GM23248 (cell line): ENCODE data around the gene TTC21B. TPM values are rescaled to one million over a fixed set of nuclear protein-coding genes. Genes with fewer than 3 reads are reported as not detected.
A peak's percentile ranks its signal among the peaks of the same experiment; 100 is the strongest.

Source experiments
- DNase-seq: peaks from one replicate; pipeline ENCODE4 v3.0.0-alpha.2; 2015
- H2AFZ ChIP-seq: fragments of 200-600 bp; sonication (generic); 2 replicates; pipeline ENCODE4 v1.6.1; 2016; ENCODE audit warnings: antibody characterized with exemption
- H3F3A ChIP-seq: fragments of 200-600 bp; sonication (generic); 2 replicates; pipeline ENCODE4 v1.6.1; 2016; ENCODE audit warnings: mild to moderate bottlenecking, antibody characterized with exemption, mixed run types; ENCODE audit not compliant: insufficient read depth
- H3K27ac ChIP-seq: fragments of 200-600 bp; sonication (generic); 2 replicates; pipeline ENCODE4 v1.5.1; 2016; ENCODE audit warnings: mild to moderate bottlenecking
- H3K27me3 ChIP-seq: fragments of 200-600 bp; sonication (generic); replicated peaks from 2 replicates; pipeline ENCODE4 v1.6.1; 2016; ENCODE audit warnings: mild to moderate bottlenecking; ENCODE audit not compliant: insufficient read depth
- H3K36me3 ChIP-seq: fragments of 200-600 bp; sonication (generic); 2 replicates; pipeline ENCODE4 v1.6.1; 2016; ENCODE audit warnings: low read depth, mild to moderate bottlenecking
- H3K4me1 ChIP-seq: fragments of 200-600 bp; sonication (generic); 2 replicates; pipeline ENCODE4 v1.6.1; 2016; ENCODE audit warnings: mild to moderate bottlenecking; ENCODE audit not compliant: insufficient read depth
- H3K4me2 ChIP-seq: fragments of 200-600 bp; sonication (generic); one replicate; pipeline ENCODE4 v1.6.1; 2016; ENCODE audit warnings: mild to moderate bottlenecking; ENCODE audit not compliant: unreplicated experiment
- H3K4me3 ChIP-seq: fragments of 200-600 bp; sonication (generic); 2 replicates; pipeline ENCODE4 v1.5.1; 2016; ENCODE audit warnings: mild to moderate bottlenecking
- H3K79me2 ChIP-seq: fragments of 200-600 bp; sonication (generic); 2 replicates; pipeline ENCODE4 v1.6.1; 2016; ENCODE audit warnings: mild to moderate bottlenecking; ENCODE audit not compliant: insufficient read depth
- H3K9ac ChIP-seq: fragments of 200-600 bp; sonication (generic); 2 replicates; pipeline ENCODE4 v1.6.1; 2016; ENCODE audit warnings: mild to moderate bottlenecking
- H3K9me2 ChIP-seq: fragments of 200-600 bp; sonication (generic); 2 replicates; pipeline ENCODE4 v1.6.1; 2016; ENCODE audit warnings: mixed run types, mild to moderate bottlenecking, moderate library complexity; ENCODE audit not compliant: insufficient read depth
- H3K9me3 ChIP-seq: fragments of 200-600 bp; sonication (generic); one replicate; pipeline ENCODE4 v1.6.1; 2017; ENCODE audit warnings: low read depth
- H4K20me1 ChIP-seq: fragments of 200-600 bp; sonication (generic); 2 replicates; pipeline ENCODE4 v1.6.0; 2016; ENCODE audit not compliant: insufficient read depth
- EZH2 ChIP-seq: fragments of 200-600 bp; sonication (generic); IDR thresholded peaks from 2 replicates; pipeline ENCODE4 v1.6.1; 2018; ENCODE audit warnings: antibody characterized with exemption, mild to moderate bottlenecking; ENCODE audit not compliant: insufficient read depth, poor library complexity, severe bottlenecking
- EZH2phosphoT487 ChIP-seq: fragments of 200-600 bp; sonication (generic); IDR thresholded peaks from 2 replicates; pipeline ENCODE4 v1.6.1; 2018; ENCODE audit warnings: antibody characterized with exemption, moderate library complexity, mild to moderate bottlenecking, low read depth; ENCODE audit not compliant: insufficient read depth
- WGBS, 2 experiments: methylation state at CpG; one replicate each; pipeline ENCODE4 v1.1.6; 2015 to 2017; ENCODE audit warnings: low lambda C conversion rate in 2 of 2, low coverage in 1 of 2; ENCODE audit errors: missing lambda C conversion rate in 2 of 2; 5-methylcytosine and 5-hydroxymethylcytosine counted together
- in situ Hi-C: fragments of 300-500 bp; cut with MboI; formaldehyde crosslinking; loops from 2 replicates; pipeline ENCODE4 v1.15.0; 2020
- polyA plus RNA-seq: library from polyadenylated mRNA; unstranded; fragments of >200 nt; fragmentation: Nextera tagmentation; extraction: Ambion mirVana; gene quantifications from 2 replicates; pipeline ENCODE4 v1.2.1, GENCODE V29; 2016
- total RNA-seq: library from RNA; depleted of rRNA; stranded (reverse); fragments of >200 nt; shearing (Covaris generic); gene quantifications from 2 replicates; pipeline ENCODE4 v1.2.3, GENCODE V29; 2014

The TTC21B gene
- total and polyA plus RNA-seq, 2 experiments from 2014 or later: 6.6 to 15.3 TPM

DNA sequence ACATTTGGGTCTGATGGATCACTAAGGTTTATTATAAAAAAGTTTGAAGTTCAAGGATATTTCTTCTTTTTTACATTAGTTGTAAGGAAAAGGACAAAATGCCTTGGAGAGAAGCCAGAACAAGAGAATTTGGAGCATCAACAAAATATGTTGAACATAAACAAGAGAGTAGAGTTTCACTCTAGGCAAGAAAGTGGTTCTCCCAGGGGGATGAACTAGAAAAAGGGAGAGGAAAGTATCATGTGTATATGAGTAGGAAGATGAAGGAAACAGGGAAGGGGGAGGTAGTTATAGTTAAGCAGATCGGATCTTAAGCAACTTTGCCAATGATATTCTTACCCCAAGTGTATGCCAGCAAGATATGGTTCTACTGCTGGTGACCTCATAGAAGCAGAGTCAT lies 95.7 kb downstream of the TTC21B start:
- TF ChIP-seq EZH2phosphoT487 (no peak), EZH2 (no peak)
- 89 to 91% methylated on average over 1 of the region's 1 CpG for WGBS, 2 experiments
- Histone ChIP-seq H3K79me2 (no peaks in the 10 kb centered on the region), H3F3A (no peaks in the 10 kb centered on the region), H3K36me3 (no peaks in the 10 kb centered on the region), H4K20me1 (no peaks in the 10 kb centered on the region), H3K4me2 (no peak overlapping the region), H3K27me3 (no peaks in the 10 kb centered on the region), H3K4me3 (no peak overlapping the region), H3K4me1 (peaks cover 4% of the 10 kb centered on the region; the same call in 1 of the 2 replicates), H2AFZ (no peak overlapping the region), H3K9me3 (no peaks in the 10 kb centered on the region), H3K9ac (no peak overlapping the region), H3K27ac (no peak overlapping the region), H3K9me2 (no peaks in the 10 kb centered on the region)
- in situ Hi-C loops: no loop called here
- DNase-seq: no peak

DNA sequence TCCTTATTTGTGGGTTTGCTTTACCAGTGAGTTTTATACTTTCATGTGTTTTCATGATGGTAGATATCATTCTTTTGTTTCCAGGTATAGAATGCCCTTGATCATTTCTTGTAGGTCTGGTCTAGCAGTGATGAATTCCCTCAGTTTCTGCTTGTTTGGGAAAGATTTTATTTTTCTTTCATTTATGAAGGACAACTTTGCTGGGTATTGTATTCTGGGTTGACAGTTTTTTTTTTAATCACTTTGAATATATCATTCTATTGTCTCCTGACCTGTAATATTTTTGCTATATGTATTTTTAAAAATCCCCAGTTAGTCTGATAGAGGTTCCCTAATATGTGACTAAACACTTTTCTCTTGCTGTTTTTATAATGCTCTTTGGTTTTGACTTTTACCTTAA lies 101.2 kb downstream of the TTC21B start:
- in situ Hi-C loops: no loop called here

DNA sequence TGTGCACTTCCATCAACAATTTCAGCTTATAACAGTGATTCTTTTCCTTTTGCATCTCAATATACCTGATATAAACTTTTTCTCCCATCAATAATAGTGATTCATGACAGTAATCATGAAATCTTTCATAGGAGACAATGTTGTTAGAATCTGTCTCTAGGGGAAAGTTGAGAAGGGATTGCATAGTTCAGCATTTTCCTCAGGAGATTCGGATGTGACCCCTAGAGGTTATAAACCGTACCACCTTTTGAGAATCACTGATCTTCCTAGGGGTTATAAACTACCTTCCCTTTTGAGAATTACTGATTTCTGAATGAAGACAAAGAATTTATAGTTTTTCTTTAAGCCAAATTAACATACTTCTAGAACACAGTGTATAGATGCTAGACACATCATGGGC lies 106.6 kb downstream of the TTC21B start:
- Histone ChIP-seq H3K4me3 (no peak overlapping the region), H3K79me2 (no peaks in the 10 kb centered on the region), H2AFZ (peak overlapping the region; percentile 18; the same call in 1 of the 2 replicates), H3K27ac (no peak overlapping the region), H4K20me1 (no peaks in the 10 kb centered on the region), H3K36me3 (no peaks in the 10 kb centered on the region), H3K4me1 (no peaks in the 10 kb centered on the region; the same call in 1 of the 2 replicates), H3K4me2 (no peak overlapping the region), H3F3A (0 out of 2 replicates have a peak, but pooled peaks cover 10% of the 10 kb centered on the region), H3K9me2 (no peaks in the 10 kb centered on the region), H3K27me3 (no peaks in the 10 kb centered on the region), H3K9me3 (no peaks in the 10 kb centered on the region), H3K9ac (no peak overlapping the region)
- in situ Hi-C loops: no loop called here
- DNase-seq: no peak
- TF ChIP-seq EZH2phosphoT487 (no peak), EZH2 (no peak)
- WGBS, 2 experiments: 35 to 39% methylated on average over 2 of the region's 2 CpGs

More for the DNA sequence above, 101.2 kb downstream of the TTC21B start:
- no peaks in the 10 kb centered on the region for H3F3A ChIP-seq
- no peaks in the 10 kb centered on the region for H3K9me2 ChIP-seq
- DNase-seq: no peak
- H4K20me1 ChIP-seq: no peaks in the 10 kb centered on the region
- no peaks in the 10 kb centered on the region for H3K9me3 ChIP-seq
- H3K9ac ChIP-seq: no peak overlapping the region
- no peak for TF ChIP-seq EZH2phosphoT487
- TF ChIP-seq EZH2: no peak
- H3K4me3 ChIP-seq: no peak overlapping the region
- H3K36me3 ChIP-seq: no peaks in the 10 kb centered on the region
- no peaks in the 10 kb centered on the region for H3K27me3 ChIP-seq
- H3K79me2 ChIP-seq: no peaks in the 10 kb centered on the region
- no peak overlapping the region for H3K27ac ChIP-seq
- H3K4me1 ChIP-seq: no peaks in the 10 kb centered on the region; the same call in 1 of the 2 replicates
- no peak overlapping the region for H3K4me2 ChIP-seq
- H2AFZ ChIP-seq: no peak overlapping the region

DNA sequence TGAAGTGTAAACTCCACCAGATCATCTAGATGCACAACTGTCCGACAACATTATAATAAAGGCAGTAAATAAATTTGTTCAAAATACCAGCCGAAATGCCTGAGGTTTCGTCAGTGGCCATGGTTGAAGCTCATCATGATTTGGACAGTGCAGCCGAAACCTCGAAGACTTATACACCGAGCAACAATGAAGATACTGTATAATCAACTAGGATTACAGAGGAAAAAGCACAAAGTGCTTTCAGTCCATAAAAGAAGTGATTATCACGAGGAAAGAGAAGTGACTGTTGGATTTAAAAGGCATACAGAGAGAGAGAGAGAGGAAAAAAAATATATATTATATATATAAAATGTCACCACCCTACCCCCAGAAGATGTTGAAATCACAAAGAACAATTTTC lies 107.5 kb downstream of the TTC21B start:
- TF ChIP-seq EZH2: no peak
- TF ChIP-seq EZH2phosphoT487: no peak
- Histone ChIP-seq H2AFZ (no peak overlapping the region; the same call in 1 of the 2 replicates), H3K9me2 (no peaks in the 10 kb centered on the region), H3K9me3 (no peaks in the 10 kb centered on the region), H3K27ac (no peak overlapping the region), H4K20me1 (no peaks in the 10 kb centered on the region), H3K79me2 (no peaks in the 10 kb centered on the region), H3K4me1 (no peaks in the 10 kb centered on the region; the same call in 1 of the 2 replicates), H3K4me2 (no peak overlapping the region), H3K4me3 (no peak overlapping the region), H3F3A (0 out of 2 replicates have a peak, but pooled peaks cover 13% of the 10 kb centered on the region), H3K36me3 (no peaks in the 10 kb centered on the region), H3K27me3 (no peaks in the 10 kb centered on the region), H3K9ac (no peak overlapping the region)
- WGBS, 2 experiments: 82 to 85% methylated on average over 7 of the region's 7 CpGs
- in situ Hi-C loops: no loop called here
- no peak for DNase-seq

DNA sequence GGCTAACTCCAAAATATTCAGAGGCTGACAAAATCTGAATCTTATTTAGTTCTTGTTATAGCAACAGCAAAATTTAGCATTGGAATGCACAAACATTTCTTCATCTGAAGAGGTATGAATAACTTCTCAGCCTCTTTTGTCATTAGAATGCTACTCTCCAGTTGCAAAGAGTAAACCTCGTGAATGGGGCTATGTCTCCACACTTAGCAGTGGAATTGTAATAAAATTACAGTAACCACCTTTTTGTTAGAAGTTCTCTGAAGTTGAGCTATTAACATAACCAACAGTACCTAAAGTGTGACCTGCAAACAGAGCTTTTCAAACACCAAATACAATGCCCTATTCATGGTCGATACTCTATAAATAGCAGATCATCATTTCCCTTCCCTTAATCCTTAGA lies 109.4 kb downstream of the TTC21B start:
- in situ Hi-C loops: no loop called here
- TF ChIP-seq EZH2 (no peak), EZH2phosphoT487 (no peak)

More for the DNA sequence above, 109.4 kb downstream of the TTC21B start:
- Histone ChIP-seq H3K4me1 (peaks cover 4% of the 10 kb centered on the region), H3K9ac (no peak overlapping the region), H3K9me3 (no peaks in the 10 kb centered on the region), H2AFZ (no peak overlapping the region), H3K79me2 (no peaks in the 10 kb centered on the region), H3K27me3 (no peaks in the 10 kb centered on the region), H3K36me3 (no peaks in the 10 kb centered on the region), H3K4me3 (no peak overlapping the region), H3K4me2 (no peak overlapping the region), H3K27ac (no peak overlapping the region), H3K9me2 (no peaks in the 10 kb centered on the region; the same call in 1 of the 2 replicates), H3F3A (0 out of 2 replicates have a peak, but pooled peaks cover 13% of the 10 kb centered on the region), H4K20me1 (no peaks in the 10 kb centered on the region)
- no peak for DNase-seq
- 73 to 78% methylated on average over 2 of the region's 2 CpGs for WGBS, 2 experiments
